Panc1 (cell line): Measurements from ENCODE around the gene SLC25A34. TPM values are rescaled to one million over a fixed set of nuclear protein-coding genes. Genes with fewer than 3 reads are reported as not detected.
"Not testable (repeated sequence)": the region's sequence is repeated elsewhere in the genome, so short reads cannot be mapped to it uniquely, and the experiment has no call there.

Source experiments
- ATAC-seq: fragments of 200-7000 bp; cut with Tn5 transposase; 2 replicates; pipeline ENCODE4 v1.9.1; 2020; ENCODE audit warnings: mild to moderate bottlenecking, moderate library complexity
- BruUV-seq: library from RNA; stranded (reverse); fragments of 400-500 nt; replicated peaks from 2 replicates; lab custom pipeline; 2021; lab: Mats Ljungman, UMichigan
- CTCF ChIA-PET: fragments of 300-600 bp; sonication (Branson Sonifier 250); formaldehyde crosslinking; loops from one replicate; lab custom pipeline; 2022; ENCODE audit warnings: antibody characterized with exemption; lab: Charles Lee
- POLR2A ChIA-PET: fragments of 300-600 bp; sonication (Branson Sonifier 250); formaldehyde crosslinking; loops from one replicate; lab custom pipeline; 2022; ENCODE audit warnings: antibody characterized with exemption; lab: Charles Lee
- DNase-seq: peaks from one replicate; pipeline ENCODE4 v3.0.0-alpha.2; 2010; ENCODE audit warnings: low read depth, low spot score
- H3K27ac ChIP-seq: 2 replicates; pipeline ENCODE4 v1.5.1; 2011; ENCODE audit warnings: mild to moderate bottlenecking, low read length, inconsistent platforms
- H3K27me3 ChIP-seq: fragments of 200-500 bp; sonication (Bioruptor generic); 2 replicates; pipeline ENCODE4 v1.6.0; 2014; ENCODE audit warnings: low read length, inconsistent platforms; ENCODE audit not compliant: control insufficient read depth, insufficient read depth
- H3K36me3 ChIP-seq: fragments of 200-500 bp; sonication (Bioruptor generic); 2 replicates; pipeline ENCODE4 v1.5.1; 2014; ENCODE audit warnings: inconsistent platforms, mild to moderate bottlenecking, low read length, moderate library complexity; ENCODE audit not compliant: control insufficient read depth, insufficient read depth
- H3K4me1 ChIP-seq: 2 replicates; pipeline ENCODE4 v1.5.1; 2011; ENCODE audit warnings: inconsistent platforms, mild to moderate bottlenecking, low read length, moderate library complexity; ENCODE audit not compliant: control insufficient read depth, insufficient read depth
- H3K4me3 ChIP-seq, 2 experiments: 2 replicates each; pipeline ENCODE4 v1.5.1; 2011 to 2012; ENCODE audit warnings: low read depth in 2 of 2, low read length in 2 of 2, mild to moderate bottlenecking in 2 of 2, inconsistent platforms in 1 of 2, moderate library complexity in 1 of 2
- H3K9me3 ChIP-seq: fragments of 200-500 bp; sonication (Bioruptor generic); 2 replicates; pipeline ENCODE4 v1.5.1; 2014; ENCODE audit warnings: low read depth, mild to moderate bottlenecking, inconsistent platforms, low read length, moderate library complexity; ENCODE audit not compliant: control insufficient read depth, insufficient read depth
- CTCF ChIP-seq: fragments of 450-650 bp; IDR thresholded peaks from 2 replicates; pipeline ENCODE4 v1.5.1; 2017; ENCODE audit warnings: mild to moderate bottlenecking
- POLR2AphosphoS5 ChIP-seq: IDR thresholded peaks from 2 replicates; pipeline ENCODE4 v1.6.1; 2012; ENCODE audit warnings: mild to moderate bottlenecking, low read depth, low read length, moderate library complexity
- REST ChIP-seq, 2 experiments: IDR thresholded peaks; 2 replicates each; pipeline ENCODE4 v1.6.1; 2011 to 2012; ENCODE audit warnings: low read depth in 2 of 2, control low read depth in 1 of 2, low read length in 1 of 2, mild to moderate bottlenecking in 1 of 2, moderate library complexity in 1 of 2; ENCODE audit not compliant: insufficient read depth in 1 of 2
- SIN3A ChIP-seq: IDR thresholded peaks from 2 replicates; pipeline ENCODE4 v1.6.1; 2012; ENCODE audit warnings: low read depth, mild to moderate bottlenecking, low read length, moderate library complexity, borderline replicate concordance; ENCODE audit not compliant: insufficient read depth
- TCF7L2 ChIP-seq: IDR thresholded peaks from 2 replicates; pipeline ENCODE4 v1.6.1; 2011; ENCODE audit warnings: mild to moderate bottlenecking, low read depth, low read length, inconsistent platforms
- in situ Hi-C: cut with HindIII; loops from 2 replicates; pipeline ENCODE4 v1.10.0; 2016; ENCODE audit warnings: low sequenced_read_pairs, low pct_unique_long_range_greater_than_20kb
- intact Hi-C: fragments of 100-400 bp; cut with micrococcal nuclease; formaldehyde crosslinking; loops from one replicate; pipeline ENCODE4 v1.10.0; 2022; ENCODE audit not compliant: unreplicated experiment
- total RNA-seq: library from RNA; stranded (reverse); gene quantifications from one replicate; pipeline ENCODE4 v1.2.1, GENCODE V29; 2021; ENCODE audit not compliant: unreplicated experiment

SLC25A34 gene
- total RNA-seq, 1 experiment from 2014 or later: 0.64 TPM

DNA sequence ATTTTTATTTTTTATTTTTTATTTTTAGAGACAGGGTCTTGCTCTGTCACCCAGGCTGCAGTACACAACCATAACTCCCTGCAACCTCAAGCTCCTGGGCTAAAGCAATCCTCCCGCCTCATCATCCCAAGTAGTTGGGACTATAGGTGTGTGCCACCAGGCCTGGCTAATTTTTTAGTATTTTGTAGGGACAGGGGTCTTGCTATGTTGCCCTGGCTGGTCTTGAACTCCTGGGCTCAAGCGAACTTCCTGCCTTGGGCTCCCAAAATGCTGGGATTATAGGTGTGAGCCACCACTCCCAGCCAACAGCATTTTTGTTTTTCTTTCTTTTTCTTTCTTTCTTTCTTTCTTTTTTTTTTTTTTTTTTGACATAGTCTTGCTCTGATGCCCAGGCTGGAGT lies 37.9 kb upstream of the SLC25A34 start:
- DNase-seq (no peak), ATAC-seq (no peak)
- Histone ChIP-seq H3K27ac (no peak overlapping the region), H3K36me3 (no peaks in the 10 kb centered on the region), H3K4me1 (peaks cover under 1% of the 10 kb centered on the region; the same call in 1 of the 2 replicates), H3K27me3 (no peaks in the 10 kb centered on the region), H3K4me3 (no peak overlapping the region), H3K9me3 (no peaks in the 10 kb centered on the region)
- no TSS peak for BruUV-seq
- ChIA-PET POLR2A (no interaction called here), CTCF (no interaction called here)
- TF ChIP-seq POLR2AphosphoS5 (no peak), CTCF (no peak), TCF7L2 (no peak), REST (IDR thresholded peaks at IDR 0.05; ENCODE audit: insufficient read depth in 1 of 2, low read depth in 2 of 2, low read length in 1 of 2) (no peak), SIN3A (no peak)
- in situ Hi-C loops: no loop called here
- intact Hi-C loops: no loop called here

DNA sequence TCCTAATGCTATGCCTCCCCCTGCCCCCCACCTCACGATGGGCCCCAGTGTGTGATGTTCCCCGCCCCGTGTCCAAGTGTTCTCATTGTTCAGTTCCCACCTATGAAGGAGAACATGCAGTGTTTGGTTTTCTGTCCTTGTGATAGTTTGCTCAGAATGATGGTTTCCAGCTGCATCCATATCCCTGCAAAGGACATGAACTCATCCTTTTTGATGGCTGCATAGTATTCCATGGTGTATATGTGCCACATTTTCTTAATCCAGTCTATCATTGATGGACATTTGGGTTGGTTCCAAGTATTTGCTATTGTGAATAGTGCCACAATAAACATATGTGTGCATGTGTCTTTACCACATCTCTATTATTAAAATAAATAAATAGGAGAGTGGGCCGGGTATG lies 36.7 kb upstream of the SLC25A34 start:
- POLR2A ChIA-PET, in situ Hi-C loops, BruUV-seq: not testable (repeated sequence)

GRCh38 chr1:15700508-15700907 lies 35.5 kb upstream of the SLC25A34 start:
- no TSS peak for BruUV-seq
- Histone ChIP-seq H3K4me1 (peaks cover 3% of the 10 kb centered on the region; the same call in 1 of the 2 replicates), H3K4me3 (no peak overlapping the region), H3K36me3 (no peaks in the 10 kb centered on the region), H3K9me3 (no peaks in the 10 kb centered on the region), H3K27ac (no peak overlapping the region), H3K27me3 (no peaks in the 10 kb centered on the region)
- no peak for DNase-seq
- ChIA-PET POLR2A (interaction anchor here (0.7 kb wide), 1 partner anchor 128 kb away, joined by 4 read pairs; no protein-coding TSS in a partner anchor), CTCF (no interaction called here)
- TF ChIP-seq SIN3A: no peak
- no peak for TF ChIP-seq CTCF
- TF ChIP-seq TCF7L2: no peak
- TF ChIP-seq POLR2AphosphoS5: no peak
- TF ChIP-seq REST (IDR thresholded peaks at IDR 0.05; ENCODE audit: insufficient read depth in 1 of 2, low read depth in 2 of 2, low read length in 1 of 2): no peak
- in situ Hi-C loops (no loop called here), intact Hi-C loops (no loop called here)
- ATAC-seq: no peak

More for the DNA sequence above, 36.7 kb upstream of the SLC25A34 start:
- H3K4me1 ChIP-seq, H3K27me3 ChIP-seq, CTCF ChIA-PET, H3K9me3 ChIP-seq, H3K4me3 ChIP-seq, ATAC-seq, H3K36me3 ChIP-seq, H3K27ac ChIP-seq, DNase-seq, intact Hi-C loops: not testable (repeated sequence)
